GM21381 (cell line): ENCODE results near the gene CPNE1.

Source experiments
- ATAC-seq: cut with Tn5 transposase; IDR thresholded peaks from one replicate; pipeline ENCODE4 v1.9.1; 2021; ENCODE audit warnings: mild to moderate bottlenecking, moderate library complexity; ENCODE audit not compliant: unreplicated experiment

CPNE1 gene

GRCh38 chr20:35600993-35601973 lies 63.4 kb downstream of the CPNE1 start:
- no peak for ATAC-seq

GRCh38 chr20:35600176-35600992 lies 64.3 kb downstream of the CPNE1 start:
- no peak for ATAC-seq

- no peak for ATAC-seq
Measured at GRCh38 chr20:35599776-35600120, 65.0 kb downstream of the CPNE1 start.

- ATAC-seq, result no peak
Measured at GRCh38 chr20:35598899-35599775, 65.6 kb downstream of the CPNE1 start.

- no peak for ATAC-seq
Measured at GRCh38 chr20:35598476-35598875, 66.2 kb downstream of the CPNE1 start.

GRCh38 chr20:35597186-35597585 lies 67.5 kb downstream of the CPNE1 start:
- ATAC-seq, result no peak

- ATAC-seq, result no peak
Measured at GRCh38 chr20:35595901-35596300, 68.8 kb downstream of the CPNE1 start.

- ATAC-seq, result no peak
Measured at GRCh38 chr20:35595456-35595855, 69.2 kb downstream of the CPNE1 start.

- no peak for ATAC-seq
Measured at GRCh38 chr20:35592339-35592974, 72.2 kb downstream of the CPNE1 start.

GRCh38 chr20:35588397-35588796 lies 76.3 kb downstream of the CPNE1 start:
- no peak for ATAC-seq

GRCh38 chr20:35587436-35587835 lies 77.3 kb downstream of the CPNE1 start:
- no peak for ATAC-seq

GRCh38 chr20:35586751-35587425 lies 77.8 kb downstream of the CPNE1 start:
- no peak for ATAC-seq

- no peak for ATAC-seq
Measured at GRCh38 chr20:35583636-35584560, 80.8 kb downstream of the CPNE1 start.

GRCh38 chr20:35582741-35583404 lies 81.8 kb downstream of the CPNE1 start:
- ATAC-seq, result no peak

- no peak for ATAC-seq
Measured at GRCh38 chr20:35582131-35582530, 82.6 kb downstream of the CPNE1 start.

- no peak for ATAC-seq
Measured at GRCh38 chr20:35579196-35579595, 85.5 kb downstream of the CPNE1 start.

- ATAC-seq, result no peak
Measured at GRCh38 chr20:35578469-35578868, 86.2 kb downstream of the CPNE1 start.

- ATAC-seq, result no peak
Measured at GRCh38 chr20:35576816-35577215, 87.9 kb downstream of the CPNE1 start.
